GM21737 (cell line): ENCODE measurements around the gene EVI2B.
"Not testable (repeated sequence)": the region's sequence is repeated elsewhere in the genome, so short reads cannot be mapped to it uniquely, and the experiment has no call there.

Source experiments
- ATAC-seq: cut with Tn5 transposase; IDR thresholded peaks from one replicate; pipeline ENCODE4 v1.9.1; 2021; ENCODE audit warnings: mild to moderate bottlenecking, moderate library complexity; ENCODE audit not compliant: unreplicated experiment

EVI2B gene

GRCh38 chr17:31311526-31311925 lies 2.3 kb downstream of the EVI2B start:
- ATAC-seq, result no peak

DNA sequence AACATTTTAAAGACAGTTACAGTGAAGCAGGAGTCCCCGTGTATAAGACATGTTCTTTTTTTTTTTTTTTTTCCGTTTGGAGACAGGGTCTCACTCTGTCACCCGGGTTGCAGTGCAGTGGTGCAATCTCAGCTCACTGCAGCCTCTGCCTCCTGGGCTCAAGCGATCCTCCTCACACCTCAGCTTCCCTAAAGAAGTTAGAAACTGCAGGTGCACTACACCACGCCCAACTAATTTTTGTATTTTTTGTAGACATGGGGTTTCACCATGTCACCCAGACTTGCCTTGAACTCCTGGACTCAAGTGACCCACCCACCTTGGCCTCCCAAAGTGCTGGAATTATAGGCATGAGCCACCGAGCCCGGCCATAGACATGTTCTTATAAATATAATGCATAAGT lies 3.0 kb downstream of the EVI2B start:
- ATAC-seq, result no peak

- no peak for ATAC-seq
Observed at GRCh38 chr17:31310260-31310659, 3.6 kb downstream of the EVI2B start.

DNA sequence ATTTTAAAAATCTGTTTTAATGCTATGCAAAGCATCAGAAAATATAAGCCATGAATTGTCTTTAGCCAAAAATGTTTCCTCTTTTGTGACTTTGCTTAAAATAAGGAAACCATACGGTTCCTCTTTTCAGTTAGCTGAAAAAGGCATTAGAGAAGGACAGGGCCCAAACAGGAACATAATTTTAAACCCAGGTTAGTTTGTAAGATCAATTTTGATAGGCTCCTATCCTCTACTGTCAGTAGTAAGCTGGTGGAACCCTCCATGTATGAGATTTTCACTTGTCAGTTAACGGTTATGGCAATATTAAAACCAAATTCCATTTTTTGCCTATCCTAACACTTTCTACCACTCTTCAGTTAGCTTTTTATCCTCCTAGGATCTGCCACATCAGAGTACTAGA lies 4.3 kb downstream of the EVI2B start:
- no peak for ATAC-seq

DNA sequence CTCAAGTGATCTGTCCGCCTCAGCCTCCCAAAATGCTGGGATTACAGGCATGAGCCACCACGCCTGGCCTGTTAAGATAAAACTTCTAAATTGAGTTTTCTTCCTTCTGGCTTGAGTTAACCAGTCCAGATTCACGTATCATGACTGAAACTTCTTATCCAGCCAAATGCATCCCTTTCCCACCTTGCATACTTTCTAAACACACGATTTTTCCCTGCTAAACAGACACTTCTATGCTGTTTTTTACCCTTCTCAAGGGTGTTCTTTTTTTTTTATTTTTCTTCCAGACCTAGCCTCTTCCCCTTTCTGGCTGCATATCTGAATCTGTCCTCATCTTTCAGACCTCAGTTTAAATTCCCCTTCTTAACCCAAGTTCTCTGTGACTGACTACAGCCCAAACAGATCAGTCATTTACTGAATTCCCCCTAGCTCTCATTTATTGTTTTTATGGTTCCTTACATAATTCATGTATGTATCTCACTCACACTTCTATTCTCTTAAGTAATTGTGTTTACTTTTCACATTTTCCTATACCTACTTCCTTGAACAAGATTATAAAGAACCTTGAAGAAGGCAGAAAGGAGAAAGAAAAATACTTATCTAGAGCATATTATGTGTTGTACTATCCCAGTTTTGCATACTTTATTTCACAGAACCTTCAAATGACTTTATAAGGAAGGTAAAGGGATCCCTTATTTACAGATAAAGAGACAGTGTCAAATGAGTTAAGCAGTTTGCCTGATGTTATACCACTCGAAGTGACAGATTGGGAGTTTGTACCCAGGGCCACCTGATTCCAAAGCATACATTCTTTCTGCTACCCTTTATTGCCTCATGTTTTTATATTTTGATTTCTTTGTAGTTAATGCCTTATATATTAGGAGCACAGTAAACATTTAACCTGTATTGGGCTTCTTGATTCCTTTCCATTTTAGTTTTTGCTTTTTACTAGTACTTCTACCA lies 5.2 kb downstream of the EVI2B start:
- no peak for ATAC-seq

GRCh38 chr17:31307640-31308039 lies 6.2 kb downstream of the EVI2B start:
- ATAC-seq, result no peak

DNA sequence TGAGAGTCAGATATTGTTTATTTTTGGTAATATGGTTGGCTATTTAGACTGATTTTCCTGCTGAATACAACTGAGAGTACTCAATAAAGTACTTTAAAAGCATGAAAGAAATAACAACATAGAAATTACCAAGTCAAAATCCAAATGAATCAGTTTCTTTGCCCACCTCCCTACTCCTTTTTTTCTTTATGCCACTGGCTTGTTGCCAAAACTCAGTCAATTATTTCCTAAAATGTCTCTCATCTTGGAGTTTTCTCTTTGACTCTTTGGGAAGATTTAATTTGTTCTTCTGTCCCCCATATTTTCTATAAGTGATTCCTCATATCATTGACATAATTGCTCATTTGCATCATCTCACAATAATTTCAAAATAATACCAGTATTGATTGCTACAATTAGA lies 14.2 kb downstream of the EVI2B start:
- no peak for ATAC-seq

DNA sequence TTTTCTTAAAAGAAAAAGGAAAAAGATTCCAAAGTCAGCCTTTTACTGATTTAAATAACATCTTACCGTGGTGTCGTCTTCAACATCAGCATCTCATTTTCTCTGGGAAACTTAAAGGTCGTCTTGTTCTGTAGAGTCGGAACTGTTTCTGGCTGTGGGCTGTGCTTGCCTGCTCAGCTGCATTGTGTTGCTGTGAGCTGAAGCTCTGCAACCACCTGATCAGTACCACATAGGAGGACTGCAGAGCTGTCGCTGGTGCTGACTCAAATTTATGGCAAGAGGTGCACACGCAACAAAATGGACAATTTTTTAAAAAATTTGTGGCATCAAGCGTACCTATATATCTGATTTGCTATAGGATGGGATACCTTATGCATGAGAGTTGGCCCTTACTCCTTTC lies 16.8 kb downstream of the EVI2B start, which contains the start of gene OMG:
OMG (minus strand) TSS at position 150 of the 400 bp plus-strand sequence. CDS start 908 bp downstream, outside the sequence.
- no peak for ATAC-seq

GRCh38 chr17:31296142-31296541 lies 17.7 kb downstream of the EVI2B start:
- no peak for ATAC-seq

DNA sequence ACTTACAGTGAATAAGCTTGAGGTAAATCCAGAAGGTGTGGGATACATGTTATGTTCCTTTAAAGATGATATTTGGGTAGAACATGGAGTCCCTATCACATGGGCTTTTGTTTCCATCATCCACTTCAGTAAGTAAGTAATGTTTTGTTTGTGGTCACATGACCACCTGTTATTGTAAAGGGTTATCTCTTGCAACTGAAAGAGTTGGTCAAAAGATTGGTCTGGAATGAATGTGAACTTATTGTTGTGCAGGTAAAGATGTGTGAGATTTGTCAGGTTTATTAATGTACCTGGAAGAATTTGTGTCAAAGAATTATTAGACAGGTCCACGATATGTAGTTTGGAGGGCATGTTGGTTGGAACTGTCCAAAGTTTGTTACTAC lies 18.4 kb downstream of the EVI2B start:
- no peak for ATAC-seq

GRCh38 chr17:31294820-31295488 lies 18.9 kb downstream of the EVI2B start:
- no peak for ATAC-seq

DNA sequence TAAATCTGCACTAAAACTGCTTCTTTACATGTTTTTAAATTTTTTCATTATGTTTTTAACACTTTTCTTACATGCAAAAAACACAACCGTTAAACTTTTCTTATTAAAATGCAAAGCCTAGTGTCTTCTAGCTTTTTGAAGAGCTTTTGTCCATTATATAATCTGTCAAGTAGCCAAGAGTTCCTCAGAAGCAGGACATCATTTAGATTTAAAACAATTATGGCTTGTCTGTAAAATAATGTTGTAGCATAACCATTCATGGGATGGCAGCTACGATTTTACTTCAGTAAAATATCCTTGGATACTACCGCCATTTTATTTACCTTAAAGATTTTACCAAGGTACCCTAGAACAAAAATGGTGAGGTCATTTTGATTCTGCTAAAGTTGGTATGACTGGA lies 19.6 kb downstream of the EVI2B start:
- no peak for ATAC-seq

DNA sequence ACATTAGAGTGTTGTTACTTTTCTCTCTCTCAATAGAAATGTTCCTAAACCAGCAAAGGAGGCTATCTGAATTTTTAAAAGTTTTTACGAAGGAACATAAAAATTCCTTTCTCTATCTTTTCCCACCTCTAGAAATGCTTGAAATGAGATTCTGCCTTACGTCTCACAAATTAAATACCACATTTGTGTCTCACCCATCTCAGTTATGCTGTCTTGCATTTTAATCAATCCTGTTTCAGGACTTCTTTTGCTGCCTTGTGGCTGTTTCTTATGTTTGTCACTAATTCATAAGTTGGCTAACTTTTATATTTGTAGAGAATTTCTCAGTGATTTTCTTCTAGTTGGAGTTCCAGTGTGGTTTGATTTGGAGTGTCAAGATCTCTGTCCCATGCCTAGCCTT lies 20.3 kb downstream of the EVI2B start:
- ATAC-seq, result no peak

DNA sequence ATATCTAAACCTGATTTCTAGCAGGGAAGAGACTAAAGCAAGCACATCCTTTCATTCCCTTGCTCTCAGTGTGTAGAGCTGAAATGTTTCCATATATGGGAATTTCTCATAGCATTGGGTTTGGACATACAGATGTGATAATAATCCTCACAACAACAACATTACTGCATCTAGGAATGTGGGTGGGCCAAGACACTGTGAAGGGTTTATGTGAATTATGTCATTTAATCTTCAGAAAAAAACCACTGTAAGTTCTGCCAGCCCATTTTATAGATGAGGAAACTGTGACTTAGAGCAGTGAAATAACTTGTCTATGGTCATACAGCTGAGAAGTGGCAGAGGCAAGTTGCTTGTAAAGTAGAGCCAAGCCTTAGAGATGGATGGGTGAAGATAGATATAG lies 22.0 kb downstream of the EVI2B start:
- ATAC-seq, result no peak

GRCh38 chr17:31289790-31290189 lies 24.1 kb downstream of the EVI2B start:
- no peak for ATAC-seq

DNA sequence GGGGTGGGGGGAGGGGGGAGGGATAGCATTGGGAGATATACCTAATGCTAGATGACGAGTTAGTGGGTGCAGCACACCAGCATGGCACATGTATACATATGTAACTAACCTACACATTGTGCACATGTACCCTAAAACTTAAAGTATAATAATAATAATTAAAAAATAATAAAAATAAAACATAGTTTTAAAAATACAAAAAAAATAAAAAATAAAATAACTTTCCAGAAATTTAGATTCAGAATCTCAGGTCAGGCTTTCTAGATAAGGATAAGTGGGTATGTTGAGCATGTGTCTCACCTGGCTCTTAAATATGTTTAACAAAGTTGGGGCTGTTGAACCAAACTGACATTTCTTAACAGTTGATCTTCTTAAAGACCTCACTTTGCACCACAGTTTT lies 25.9 kb downstream of the EVI2B start:
- not testable (repeated sequence) for ATAC-seq

- no peak for ATAC-seq
Observed at GRCh38 chr17:31286587-31286986, 27.3 kb downstream of the EVI2B start.

DNA sequence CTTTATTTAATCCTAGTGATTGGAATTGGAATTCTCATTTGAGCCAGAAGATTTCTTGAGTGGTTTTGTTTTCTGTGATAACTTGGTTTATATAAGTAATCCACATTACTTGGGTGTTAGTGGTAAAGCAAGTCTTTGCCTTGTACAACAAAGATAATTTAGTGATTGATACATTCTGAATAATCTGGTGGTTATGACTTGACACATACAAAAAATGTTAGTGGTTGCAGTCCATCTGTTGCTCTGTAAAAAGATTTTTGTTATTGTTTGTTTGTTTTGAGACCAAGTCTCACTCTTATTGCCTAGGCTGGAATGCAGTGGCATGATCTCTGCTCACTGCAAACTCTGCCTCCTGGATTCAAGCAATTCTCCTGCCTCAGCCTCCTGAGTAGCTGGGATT lies 30.0 kb downstream of the EVI2B start:
- no peak for ATAC-seq

DNA sequence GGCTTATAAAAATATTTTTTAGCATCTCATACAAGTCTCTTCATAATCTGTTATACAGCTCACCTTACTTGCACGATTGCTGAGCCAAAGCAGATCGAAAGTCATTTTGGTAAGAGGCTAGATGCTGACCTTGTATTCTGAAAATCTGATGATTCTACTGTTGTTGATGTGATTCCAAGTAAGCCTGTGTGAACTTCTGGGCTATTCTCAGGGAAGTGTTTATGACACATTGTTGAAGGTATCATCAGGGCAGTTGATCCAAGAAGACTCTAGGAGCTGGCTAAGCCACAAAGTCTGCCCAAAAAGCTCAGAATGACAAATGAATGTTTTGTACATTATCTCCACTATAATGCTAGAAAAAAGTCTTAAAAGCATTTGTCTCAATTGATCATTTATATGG lies 32.8 kb downstream of the EVI2B start:
- ATAC-seq, result no peak

GRCh38 chr17:31279401-31279800 lies 34.5 kb downstream of the EVI2B start:
- no peak for ATAC-seq

GRCh38 chr17:31275116-31275515 lies 38.7 kb downstream of the EVI2B start:
- ATAC-seq, result no peak

GRCh38 chr17:31274252-31274651 lies 39.6 kb downstream of the EVI2B start:
- ATAC-seq, result no peak
